H1 (cell line): Measurements from ENCODE around the gene TUT1. TPM values are rescaled to one million over a fixed set of nuclear protein-coding genes. Genes with fewer than 3 reads are reported as not detected.
A peak's percentile ranks its signal among the peaks of the same experiment; 100 is the strongest.
"Not testable (repeated sequence)": the region's sequence is repeated elsewhere in the genome, so short reads cannot be mapped to it uniquely, and the experiment has no call there.

Source experiments
- CTCF ChIA-PET: fragments of 300-600 bp; sonication (Branson Sonifier 250); formaldehyde crosslinking; loops from one replicate; lab custom pipeline; 2021; ENCODE audit not compliant: partially characterized antibody; lab: Charles Lee
- POLR2A ChIA-PET: fragments of 300-600 bp; sonication (Branson Sonifier 250); formaldehyde crosslinking; loops from one replicate; lab custom pipeline; 2021; ENCODE audit warnings: inconsistent platforms; ENCODE audit not compliant: partially characterized antibody; lab: Charles Lee
- DNase-seq, 2 experiments: peaks; one replicate each; pipeline versions ENCODE4 v3.0.0 to v3.0.0-alpha.2; 2010 to 2022; ENCODE audit warnings: low spot score in 2 of 2, low read depth in 1 of 2, mixed read lengths in 1 of 2
- FAIRE-seq: peaks from 2 replicates; lab custom pipeline; 2011; peaks lifted over from hg19 to GRCh38; lab: Jason Lieb, UNC
- H2AFZ ChIP-seq: 2 replicates; pipeline ENCODE4 v1.8.1; 2012; ENCODE audit warnings: low read length, inconsistent platforms
- H2AK5ac ChIP-seq: 2 replicates; pipeline ENCODE4 v1.6.1; 2013; ENCODE audit warnings: low read depth, low read length
- H2BK120ac ChIP-seq: replicated peaks from 2 replicates; pipeline ENCODE3; 2013; ENCODE audit warnings: low read depth, low read length, inconsistent platforms
- H2BK12ac ChIP-seq: 2 replicates; pipeline ENCODE4 v1.6.1; 2013; ENCODE audit warnings: low read depth, low read length
- H2BK15ac ChIP-seq: 2 replicates; pipeline ENCODE4 v1.6.1; 2013; ENCODE audit warnings: low read length
- H2BK20ac ChIP-seq: 2 replicates; pipeline ENCODE4 v1.6.1; 2013; ENCODE audit warnings: low read length
- H2BK5ac ChIP-seq: 2 replicates; pipeline ENCODE4 v1.6.1; 2013; ENCODE audit warnings: low read depth, low read length
- H3K14ac ChIP-seq: 2 replicates; pipeline ENCODE4 v1.6.1; 2013; ENCODE audit warnings: inconsistent platforms; ENCODE audit not compliant: insufficient read length
- H3K18ac ChIP-seq: 2 replicates; pipeline ENCODE4 v1.6.1; 2013; ENCODE audit warnings: low read length; ENCODE audit errors: extremely low read depth
- H3K23ac ChIP-seq: 2 replicates; pipeline ENCODE4 v1.6.1; 2013; ENCODE audit warnings: inconsistent platforms; ENCODE audit not compliant: insufficient read length
- H3K23me2 ChIP-seq: 2 replicates; pipeline ENCODE4 v1.6.1; 2013; ENCODE audit warnings: low read depth, low read length
- H3K27ac ChIP-seq: 2 replicates; pipeline ENCODE4 v1.6.1; 2011; ENCODE audit warnings: low read depth, low read length, inconsistent platforms
- H3K27me3 ChIP-seq, 4 experiments: replicated peaks in 1 of 4; 1 replicate in 1 of 4; 2 replicates in 3 of 4; pipeline versions ENCODE4 v1.6.1 to v1.8.1; 2011 to 2013; ENCODE audit warnings: low read length in 3 of 4, mild to moderate bottlenecking in 3 of 4, inconsistent platforms in 2 of 4, mixed read lengths in 2 of 4, moderate library complexity in 1 of 4; ENCODE audit not compliant: control insufficient read depth in 3 of 4, insufficient read depth in 3 of 4; ENCODE audit errors: extremely low read depth in 1 of 4
- H3K36me3 ChIP-seq, 4 experiments: 2 replicates each; pipeline versions ENCODE4 v1.6.1 to v1.8.1; 2011 to 2013; ENCODE audit warnings: mild to moderate bottlenecking in 4 of 4, low read length in 3 of 4, moderate library complexity in 2 of 4, control low read depth in 1 of 4, inconsistent platforms in 1 of 4; ENCODE audit not compliant: insufficient read depth in 4 of 4, control insufficient read depth in 2 of 4
- H3K4ac ChIP-seq: replicated peaks from 2 replicates; pipeline ENCODE3; 2013; ENCODE audit warnings: low read length, low read depth, mixed read lengths, inconsistent platforms; ENCODE audit not compliant: insufficient read length
- H3K4me1 ChIP-seq, 4 experiments: replicated peaks in 1 of 4; 1 replicate in 1 of 4; 2 replicates in 3 of 4; pipeline versions ENCODE4 v1.6.1 to v1.8.1; 2011 to 2013; ENCODE audit warnings: low read length in 3 of 4, inconsistent platforms in 2 of 4, mixed read lengths in 1 of 4; ENCODE audit not compliant: insufficient read depth in 4 of 4, control insufficient read depth in 3 of 4
- H3K4me2 ChIP-seq, 2 experiments: 2 replicates each; pipeline versions ENCODE4 v1.6.1 to v1.8.1; 2011 to 2013; ENCODE audit warnings: low read depth in 2 of 2, low read length in 2 of 2, control low read depth in 1 of 2, inconsistent platforms in 1 of 2, mild to moderate bottlenecking in 1 of 2; ENCODE audit not compliant: insufficient read depth in 1 of 2
- H3K4me3 ChIP-seq, 4 experiments: fragments of 200-600, 300-600 bp in 1 of 4; sonication (generic), shearing (Covaris generic), sonication (Bioruptor Twin) in 1 of 4; 2 replicates each; pipeline versions ENCODE4 v1.5.1 to v1.8.1; 2011 to 2016; ENCODE audit warnings: low read length in 4 of 4, low read depth in 3 of 4, control low read depth in 2 of 4, inconsistent platforms in 2 of 4, mild to moderate bottlenecking in 2 of 4, mixed read lengths in 1 of 4, moderate library complexity in 1 of 4; ENCODE audit not compliant: insufficient read depth in 2 of 4; ENCODE audit errors: extremely low read depth in 1 of 4
- H3K56ac ChIP-seq: replicated peaks from 2 replicates; pipeline ENCODE3; 2013; ENCODE audit warnings: low read depth, mild to moderate bottlenecking, mixed read lengths, low read length, inconsistent platforms; ENCODE audit not compliant: insufficient read length
- H3K79me1 ChIP-seq: 2 replicates; pipeline ENCODE4 v1.6.1; 2013; ENCODE audit warnings: low read depth, low read length, control low read depth
- H3K79me2 ChIP-seq, 2 experiments: 2 replicates each; pipeline versions ENCODE4 v1.6.1 to v1.8.1; 2012 to 2013; ENCODE audit warnings: low read length in 2 of 2, mild to moderate bottlenecking in 2 of 2, inconsistent platforms in 1 of 2; ENCODE audit not compliant: insufficient read depth in 2 of 2, control insufficient read depth in 1 of 2
- H3K9ac ChIP-seq, 4 experiments: replicated peaks in 1 of 4; 1 replicate in 1 of 4; 2 replicates in 3 of 4; pipeline versions ENCODE4 v1.6.1 to v1.8.1; 2011 to 2013; ENCODE audit warnings: low read depth in 3 of 4, low read length in 3 of 4, control low read depth in 2 of 4, mild to moderate bottlenecking in 2 of 4, moderate library complexity in 2 of 4, inconsistent platforms in 1 of 4; ENCODE audit errors: extremely low read depth in 1 of 4
- H3K9me3 ChIP-seq, 2 experiments: 2 replicates each; pipeline versions ENCODE4 v1.6.1 to v1.8.1; 2012 to 2013; ENCODE audit warnings: mild to moderate bottlenecking in 2 of 2, moderate library complexity in 2 of 2, control low read depth in 1 of 2, inconsistent platforms in 1 of 2, low read depth in 1 of 2, low read length in 1 of 2, mixed read lengths in 1 of 2; ENCODE audit not compliant: insufficient read depth in 2 of 2
- H4K20me1 ChIP-seq, 2 experiments: replicated peaks in 1 of 2; 2 replicates each; pipeline versions ENCODE3 to v1.8.1; 2011 to 2013; ENCODE audit warnings: inconsistent platforms in 2 of 2, low read length in 2 of 2, mild to moderate bottlenecking in 1 of 2; ENCODE audit not compliant: insufficient read depth in 2 of 2, control insufficient read depth in 1 of 2
- H4K5ac ChIP-seq: 2 replicates; pipeline ENCODE4 v1.6.1; 2013; ENCODE audit warnings: low read length, low read depth, mixed read lengths, inconsistent platforms; ENCODE audit not compliant: insufficient read length
- H4K8ac ChIP-seq: 2 replicates; pipeline ENCODE4 v1.8.0; 2013; ENCODE audit warnings: mild to moderate bottlenecking, moderate library complexity, low read length, inconsistent platforms; ENCODE audit not compliant: insufficient read depth; ENCODE audit errors: extremely low read depth
- H4K91ac ChIP-seq: replicated peaks from 2 replicates; pipeline ENCODE3; 2013; ENCODE audit warnings: low read length, mixed read lengths, inconsistent platforms; ENCODE audit not compliant: insufficient read length
- ASH2L ChIP-seq: fragments of 200-600, 300-600 bp; sonication (generic); IDR thresholded peaks from one replicate; pipeline ENCODE4 v1.7.1; 2017; ENCODE audit warnings: low read length
- NANOG ChIP-seq: IDR thresholded peaks from 2 replicates; pipeline ENCODE4 v1.6.1; 2011; ENCODE audit warnings: low read length, low read depth, mild to moderate bottlenecking, inconsistent platforms; ENCODE audit not compliant: insufficient read depth, poor library complexity, severe bottlenecking
- RXRA ChIP-seq: IDR thresholded peaks from 2 replicates; pipeline ENCODE4 v1.6.1; 2011; ENCODE audit warnings: low read depth, mild to moderate bottlenecking, low read length, moderate library complexity; ENCODE audit not compliant: insufficient read depth
- SP1 ChIP-seq: IDR thresholded peaks from 2 replicates; pipeline ENCODE4 v1.6.1; 2011; ENCODE audit warnings: low read depth, low read length
- WGBS, 2 experiments: shearing (Covaris generic) in 1 of 2; methylation state at CpG; one replicate each; pipeline versions ENCODE4 v1.1.6 to v1.1.7; 2013 to 2015; ENCODE audit warnings: low lambda C conversion rate in 2 of 2, mixed read lengths in 2 of 2, inconsistent platforms in 1 of 2, low coverage in 1 of 2, missing lambda C conversion rate in 1 of 2; ENCODE audit not compliant: insufficient replicate concordance in 2 of 2, insufficient coverage in 1 of 2, insufficient read length in 1 of 2; ENCODE audit errors: extremely low coverage in 1 of 2, missing lambda C conversion rate in 1 of 2; 5-methylcytosine and 5-hydroxymethylcytosine counted together
- polyA plus RNA-seq, 7 experiments: library from polyadenylated mRNA; depleted of rRNA in 3 of 7; stranded (reverse) in 5 of 7; unstranded in 2 of 7; fragments of >200 nt in 5 of 7; fragments of 200-250 nt in 2 of 7; gene quantifications; 1 replicate in 5 of 7; 2 replicates in 1 of 7; 4 replicates in 1 of 7; pipeline versions ENCODE4 v1.2.1 to v1.2.3, GENCODE V29; 2011 to 2013; ENCODE audit warnings: missing spikeins in 2 of 7, mixed read lengths in 2 of 7
- total RNA-seq: library from RNA; stranded (reverse); fragmentation: NEBNext Ultra II Directional; extraction: Animal tissue kit (Norgen Biotek cat#: 25700); gene quantifications from 2 replicates; pipeline ENCODE4 v1.2.1, GENCODE V29; 2021

TUT1 gene
- total and polyA plus RNA-seq, 2 of the 8 experiments (the other 6 are each of a cell fraction or from before 2014, with no cell fraction given), result 17.8 to 24.6 TPM

- H4K20me1 ChIP-seq, result peaks cover 21 to 45% of the 10 kb centered on the region in 2 experiments
- not testable (repeated sequence) for H3K9ac ChIP-seq, H2BK20ac ChIP-seq, H2BK5ac ChIP-seq, H3K27me3 ChIP-seq, H3K79me1 ChIP-seq, H3K9me3 ChIP-seq, H2AK5ac ChIP-seq, H3K23ac ChIP-seq, H2AFZ ChIP-seq, H2BK12ac ChIP-seq, H3K56ac ChIP-seq, H2BK120ac ChIP-seq, H4K8ac ChIP-seq, H3K4ac ChIP-seq, H4K91ac ChIP-seq, H3K23me2 ChIP-seq, H3K18ac ChIP-seq, H2BK15ac ChIP-seq, H3K27ac ChIP-seq, H3K14ac ChIP-seq, H4K5ac ChIP-seq, DNase-seq
- 20% methylated on average over 3 of the region's 3 CpGs; no CpG with 5 or more reads in 1 of the 2 experiments for WGBS, 2 experiments
- peak; percentile 77 for FAIRE-seq
- H3K4me2 ChIP-seq, result peak overlapping the region; percentile 13 to 34; a peak in 3 of 4 replicates
- H3K36me3 ChIP-seq, result peaks cover 35 to 72% (median 53%) of the 10 kb centered on the region in 4 experiments
- H3K4me1 ChIP-seq, result peaks cover 11 to 26% (median 21%) of the 10 kb centered on the region in 4 experiments
- H3K79me2 ChIP-seq, result peaks cover 0 to 34% of the 10 kb centered on the region in 2 experiments; a peak in 2 of 4 replicates
- ChIA-PET POLR2A (interaction anchor here (0.7 to 20.7 kb wide), 12 partner anchors 4 to 280 kb away, joined by 3 to 336 read pairs (median 12); partner anchors contain the start of genes C11orf98, CSKMT, EEF1G and TUT1), CTCF (interaction anchor here (0.6 to 9.7 kb wide), 15 partner anchors 9 to 1351 kb away, joined by 3 to 86 read pairs (median 11); partner anchors contain the start of genes AHNAK, EEF1G and SCGB1A1)
- peak overlapping the region in 2 of 4 experiments; percentile 1 to 29; a peak in 1 of 8 replicates for H3K4me3 ChIP-seq
- TF ChIP-seq RXRA (0 out of 2 replicates have a peak, but pooled peaks have one; percentile 45), ASH2L (peak; percentile 8), NANOG (peak; percentile 45), SP1 (peak; percentile 43; the same call in 1 of the 2 replicates)
Measured at GRCh38 chr11:62561677-62562230, 29.6 kb downstream of the TUT1 start.
